ENCODE data around the gene HYDIN.

Gene HYDIN

GRCh38 chr16:70766176-70766575, 464.3 kb downstream of the HYDIN start:
- no peak for DNase-seq (ENCODE audit: low read depth)

- DNase-seq (ENCODE audit: low read depth): no peak
Measured at GRCh38 chr16:70765491-70765890, 465.0 kb downstream of the HYDIN start.

GRCh38 chr16:70764632-70765031, 465.9 kb downstream of the HYDIN start:
- no peak for DNase-seq (ENCODE audit: low read depth)

GRCh38 chr16:70760221-70760620, 470.3 kb downstream of the HYDIN start:
- no peak for DNase-seq (ENCODE audit: low read depth)

- DNase-seq (ENCODE audit: low read depth): no peak
Measured at GRCh38 chr16:70759666-70760065, 470.9 kb downstream of the HYDIN start.

- no peak for DNase-seq (ENCODE audit: low read depth)
Measured at GRCh38 chr16:70758786-70759185, 471.7 kb downstream of the HYDIN start.

All from fibroblast of the conjunctiva (primary cell).